Esophagus squamous epithelium (tissue), 4 donors: ENCODE results near the gene UGT3A2.

ENCODE experiments used
- POLR2A ChIP-seq, 4 donors: fragments of 450-650 bp; IDR thresholded peaks; one replicate each; pipeline ENCODE4 v1.6.1; 2017; ENCODE audit warnings: antibody characterized with exemption in 4 of 4, mild to moderate bottlenecking in 4 of 4, moderate library complexity in 3 of 4
- TF ChIP-seq, protein P1 (sequence below), 6 experiments: fragments of 450-650 bp in 4 of 6; fragments of 200-600 bp in 2 of 6; sonication (generic) in 2 of 6; IDR thresholded peaks; one replicate each; pipeline ENCODE4 v1.5.1; 2016 to 2019; ENCODE audit warnings: antibody characterized with exemption in 6 of 6, mild to moderate bottlenecking in 4 of 6, moderate library complexity in 4 of 6

DNA sequence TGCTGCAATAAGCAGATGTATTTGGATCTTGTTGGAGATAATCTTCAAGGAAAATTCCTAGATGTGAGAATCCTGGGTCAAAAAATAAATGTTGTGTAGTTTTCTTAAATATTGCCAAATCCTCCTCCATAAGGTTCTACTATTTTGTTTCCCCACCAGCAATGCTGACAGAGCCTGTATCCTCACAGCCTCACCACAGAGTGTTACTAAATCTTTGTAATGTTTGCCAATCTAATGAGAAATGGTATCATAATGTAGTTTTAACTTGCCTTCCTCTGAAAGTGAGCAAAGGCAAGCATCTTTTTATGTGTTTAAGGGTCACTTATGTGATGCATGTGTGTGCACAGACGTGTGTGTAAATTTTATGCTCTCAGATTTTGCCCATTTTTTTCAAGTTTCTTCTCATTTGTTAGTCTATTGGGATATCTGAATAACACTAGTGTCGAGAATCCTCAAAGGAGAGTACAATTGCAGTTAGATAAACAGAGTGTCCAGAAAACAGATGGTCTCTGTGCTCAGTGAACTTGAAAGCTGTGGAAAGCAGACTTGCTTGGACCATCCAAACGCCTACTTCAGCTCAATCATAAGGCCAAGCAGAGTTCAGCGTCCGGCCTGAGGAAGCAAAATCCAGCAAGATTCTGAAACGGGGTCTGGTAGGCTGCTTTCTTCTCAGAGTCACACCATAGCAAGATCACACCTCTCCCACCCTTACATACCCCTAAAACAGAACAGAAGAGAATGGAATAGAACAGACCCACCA lies 39.8 kb downstream of the UGT3A2 start:
- TF ChIP-seq, protein P1, sequence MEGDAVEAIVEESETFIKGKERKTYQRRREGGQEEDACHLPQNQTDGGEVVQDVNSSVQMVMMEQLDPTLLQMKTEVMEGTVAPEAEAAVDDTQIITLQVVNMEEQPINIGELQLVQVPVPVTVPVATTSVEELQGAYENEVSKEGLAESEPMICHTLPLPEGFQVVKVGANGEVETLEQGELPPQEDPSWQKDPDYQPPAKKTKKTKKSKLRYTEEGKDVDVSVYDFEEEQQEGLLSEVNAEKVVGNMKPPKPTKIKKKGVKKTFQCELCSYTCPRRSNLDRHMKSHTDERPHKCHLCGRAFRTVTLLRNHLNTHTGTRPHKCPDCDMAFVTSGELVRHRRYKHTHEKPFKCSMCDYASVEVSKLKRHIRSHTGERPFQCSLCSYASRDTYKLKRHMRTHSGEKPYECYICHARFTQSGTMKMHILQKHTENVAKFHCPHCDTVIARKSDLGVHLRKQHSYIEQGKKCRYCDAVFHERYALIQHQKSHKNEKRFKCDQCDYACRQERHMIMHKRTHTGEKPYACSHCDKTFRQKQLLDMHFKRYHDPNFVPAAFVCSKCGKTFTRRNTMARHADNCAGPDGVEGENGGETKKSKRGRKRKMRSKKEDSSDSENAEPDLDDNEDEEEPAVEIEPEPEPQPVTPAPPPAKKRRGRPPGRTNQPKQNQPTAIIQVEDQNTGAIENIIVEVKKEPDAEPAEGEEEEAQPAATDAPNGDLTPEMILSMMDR (IDR thresholded peaks at IDR 0.05) = no peak
- no peak for TF ChIP-seq POLR2A (IDR thresholded peaks at IDR 0.05)
